Left hindlimb (tissue), 1 donor: ENCODE data around the gene TMEM253.
A peak's percentile ranks its signal among the peaks of the same experiment; 100 is the strongest.

ENCODE experiments used
- DNase-seq: peaks from one replicate; pipeline ENCODE4 v3.0.0-alpha.2; 2018

TMEM253 gene

GRCh38 chr14:21100931-21101330 is at the start of gene TMEM253:
TSS of gene TMEM253 (plus strand) at chr14:21101066. CDS start at chr14:21101344, 278 bp downstream.
- no peak for DNase-seq

- DNase-seq: no peak
Observed at GRCh38 chr14:21053184-21054122, 47.4 kb upstream of the TMEM253 start.

- no peak for DNase-seq
Observed at GRCh38 chr14:21054123-21054767, 46.6 kb upstream of the TMEM253 start.

- no peak for DNase-seq
Observed at GRCh38 chr14:21054768-21055145, 46.1 kb upstream of the TMEM253 start.

- no peak for DNase-seq
Observed at GRCh38 chr14:21055432-21056117, 45.3 kb upstream of the TMEM253 start.

GRCh38 chr14:21056520-21057163 is 44.2 kb upstream of the TMEM253 start:
- no peak for DNase-seq

GRCh38 chr14:21057803-21058675 is 42.8 kb upstream of the TMEM253 start, which contains the start of gene RNASE8:
TSS of gene RNASE8 (plus strand) at chr14:21057822. CDS start at chr14:21057893, 71 bp downstream.
- no peak for DNase-seq

- DNase-seq: no peak
Observed at GRCh38 chr14:21058903-21059302, 42.0 kb upstream of the TMEM253 start.

GRCh38 chr14:21059842-21060613 is 40.8 kb upstream of the TMEM253 start:
- DNase-seq: no peak

- DNase-seq: no peak
Observed at GRCh38 chr14:21060614-21061346, 40.1 kb upstream of the TMEM253 start.

- DNase-seq: no peak
Observed at GRCh38 chr14:21061347-21061668, 39.6 kb upstream of the TMEM253 start.

- no peak for DNase-seq
Observed at GRCh38 chr14:21063479-21063878, 37.4 kb upstream of the TMEM253 start.

- no peak for DNase-seq
Observed at GRCh38 chr14:21066882-21067502, 33.9 kb upstream of the TMEM253 start.

- peak; percentile 70 for DNase-seq
Observed at GRCh38 chr14:21068521-21069387, 32.1 kb upstream of the TMEM253 start.

- peak; percentile 87 for DNase-seq
Observed at GRCh38 chr14:21069388-21070082, 31.3 kb upstream of the TMEM253 start.

GRCh38 chr14:21070083-21070609 is 30.7 kb upstream of the TMEM253 start, which contains the start of gene ARHGEF40:
TSS of gene ARHGEF40 (plus strand) at chr14:21070304. CDS start at chr14:21070397, 93 bp downstream.
- DNase-seq: peak; percentile 86

GRCh38 chr14:21070610-21071224 is 30.1 kb upstream of the TMEM253 start:
- no peak for DNase-seq
